Measurements from ENCODE around the gene SPNS1. TPM values are rescaled to one million over a fixed set of nuclear protein-coding genes. Genes with fewer than 3 reads are reported as not detected.
"Not testable (repeated sequence)": the region's sequence is repeated elsewhere in the genome, so short reads cannot be mapped to it uniquely, and the experiment has no call there.

Gene SPNS1
- total and polyA plus RNA-seq, 4 donors = 11.5 to 20.5 (median 15.7) TPM

- TF ChIP-seq MAX (IDR thresholded peaks at IDR 0.05) (no peak), CTCF (IDR thresholded peaks at IDR 0.05; ENCODE audit: low read depth, low read length, missing input control) (no peak), RXRA (IDR thresholded peaks at IDR 0.05) (no peak), JUND (IDR thresholded peaks at IDR 0.05) (no peak), ATF3 (IDR thresholded peaks at IDR 0.05) (no peak)
Observed at GRCh38 chr16:28938721-28939120, 35.9 kb upstream of the SPNS1 start (continued).

GRCh38 chr16:28939825-28940224, 34.8 kb upstream of the SPNS1 start:
- H3K27ac ChIP-seq (ENCODE audit: low read depth in 1 of 2, low read length in 2 of 2); H3K27me3 ChIP-seq (ENCODE audit: control insufficient read depth in 4 of 4, insufficient read depth in 4 of 4, low read length in 3 of 4); H3K4me1 ChIP-seq (ENCODE audit: control insufficient read depth in 4 of 4, insufficient read depth in 4 of 4, low read length in 3 of 4); H3K4me3 ChIP-seq (ENCODE audit: low read depth in 1 of 3, low read length in 3 of 3); DNase-seq (ENCODE audit: low spot score); H3K36me3 ChIP-seq (ENCODE audit: control insufficient read depth in 4 of 4, insufficient read depth in 3 of 4, low read depth in 1 of 4, low read length in 3 of 4); H3K9me3 ChIP-seq (ENCODE audit: control insufficient read depth in 4 of 4, low read length in 3 of 4); H3K9ac ChIP-seq (ENCODE audit: low read depth in 1 of 2, low read length in 2 of 2): not testable (repeated sequence)
- 89% methylated on average over 7 of the region's 7 CpGs for WGBS

- no peak overlapping the region for H3K27ac ChIP-seq (ENCODE audit: low read depth in 1 of 2, low read length in 2 of 2)
- H3K9ac ChIP-seq (ENCODE audit: low read depth in 1 of 2, low read length in 2 of 2) = no peak overlapping the region
- no peaks in the 10 kb centered on the region for H3K36me3 ChIP-seq (ENCODE audit: control insufficient read depth in 4 of 4, insufficient read depth in 3 of 4, low read depth in 1 of 4, low read length in 3 of 4)
- H3K4me3 ChIP-seq (ENCODE audit: low read depth in 1 of 3, low read length in 3 of 3) = no peak overlapping the region
- no peaks in the 10 kb centered on the region for H3K27me3 ChIP-seq (ENCODE audit: control insufficient read depth in 4 of 4, insufficient read depth in 4 of 4, low read length in 3 of 4)
- no peak for DNase-seq (ENCODE audit: low spot score)
- H3K4me1 ChIP-seq (ENCODE audit: control insufficient read depth in 4 of 4, insufficient read depth in 4 of 4, low read length in 3 of 4) = peaks cover 0 to 8% (median 7%) of the 10 kb centered on the region in 4 donors
- no peaks in the 10 kb centered on the region for H3K9me3 ChIP-seq (ENCODE audit: control insufficient read depth in 4 of 4, low read length in 3 of 4)
- TF ChIP-seq RAD21 (IDR thresholded peaks at IDR 0.05) (no peak), SP1 (IDR thresholded peaks at IDR 0.05) (no peak)
Observed at GRCh38 chr16:28943281-28943680, 31.3 kb upstream of the SPNS1 start.

- H3K4me1 ChIP-seq (ENCODE audit: control insufficient read depth in 4 of 4, insufficient read depth in 4 of 4, low read length in 3 of 4) = peaks cover 0 to 17% (median 11%) of the 10 kb centered on the region in 4 donors
- H3K27me3 ChIP-seq (ENCODE audit: control insufficient read depth in 4 of 4, insufficient read depth in 4 of 4, low read length in 3 of 4) = no peaks in the 10 kb centered on the region
- TF ChIP-seq ATF3 (IDR thresholded peaks at IDR 0.05) (no peak), ZBTB33 (IDR thresholded peaks at IDR 0.05) (no peak), SP1 (IDR thresholded peaks at IDR 0.05) (no peak), REST (IDR thresholded peaks at IDR 0.05) (no peak), FOXA2 (IDR thresholded peaks at IDR 0.05) (no peak)
- no peaks in the 10 kb centered on the region for H3K9me3 ChIP-seq (ENCODE audit: control insufficient read depth in 4 of 4, low read length in 3 of 4)
- DNase-seq (ENCODE audit: low spot score) = no peak
- H3K4me3 ChIP-seq (ENCODE audit: low read depth in 1 of 3, low read length in 3 of 3) = no peak overlapping the region
- no peak overlapping the region for H3K9ac ChIP-seq (ENCODE audit: low read depth in 1 of 2, low read length in 2 of 2)
- H3K27ac ChIP-seq (ENCODE audit: low read depth in 1 of 2, low read length in 2 of 2) = no peak overlapping the region
- H3K36me3 ChIP-seq (ENCODE audit: control insufficient read depth in 4 of 4, insufficient read depth in 3 of 4, low read depth in 1 of 4, low read length in 3 of 4) = no peaks in the 10 kb centered on the region
- WGBS = 76% methylated on average over 4 of the region's 4 CpGs
Observed at GRCh38 chr16:28946681-28947080, 27.9 kb upstream of the SPNS1 start.

Data from liver (tissue), 9 donors.